Inferior parietal cortex (tissue), 1 donor: ENCODE measurements around the gene NARF.

Source experiments
- DNase-seq: peaks from one replicate; pipeline ENCODE4 v3.0.0-alpha.2; 2016; ENCODE audit errors: extremely low spot score

The NARF gene

DNA sequence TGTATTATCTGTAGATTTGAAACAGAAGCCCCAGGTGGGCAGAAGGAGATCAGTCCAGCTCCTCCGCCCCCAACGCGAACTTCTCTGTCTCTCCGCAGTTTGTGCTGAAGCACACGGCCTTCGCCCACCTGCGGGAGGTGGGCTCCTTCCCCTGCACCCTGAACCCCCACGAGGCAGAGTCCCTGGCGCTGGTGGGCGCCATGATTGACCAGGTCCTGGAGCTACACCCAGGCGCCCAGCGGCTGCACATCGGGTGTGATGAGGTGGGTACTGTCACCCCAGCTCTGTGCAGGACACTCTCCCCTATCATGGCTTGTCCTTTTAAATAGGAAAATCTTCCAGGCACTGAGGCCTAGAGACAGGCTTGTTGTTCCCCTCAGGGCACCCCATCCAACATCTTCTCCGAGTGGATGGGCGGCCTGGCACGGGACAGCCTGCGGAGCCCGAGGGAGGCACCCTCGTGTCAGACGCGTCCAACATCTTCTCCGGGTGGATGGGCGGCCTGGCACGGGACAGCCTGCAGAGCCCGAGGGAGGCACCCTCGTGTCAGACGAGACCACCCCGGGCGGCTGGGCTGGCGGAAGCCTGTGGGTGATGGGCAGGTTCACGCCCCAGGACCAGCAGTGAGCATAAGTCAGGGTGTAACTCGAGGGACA, 24.9 kb upstream of the NARF start:
- DNase-seq = no peak

DNA sequence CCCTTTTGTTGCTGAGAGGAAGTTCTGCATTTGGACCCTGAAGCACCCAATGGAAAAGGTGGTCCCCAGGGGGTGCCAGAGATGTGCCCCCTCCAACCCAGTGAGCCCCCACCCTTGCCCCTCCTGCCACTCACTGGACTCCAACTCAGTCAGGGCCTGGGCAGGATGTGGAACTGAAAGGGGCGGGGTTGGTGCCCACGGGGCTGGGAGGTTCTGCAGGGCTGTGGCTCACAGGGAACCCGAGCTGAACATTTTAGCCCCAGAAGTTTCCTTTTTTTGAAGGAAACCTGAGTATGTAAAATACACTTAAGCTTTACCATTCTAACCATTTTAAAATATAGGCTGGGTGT, 24.4 kb upstream of the NARF start:
- DNase-seq = no peak

DNA sequence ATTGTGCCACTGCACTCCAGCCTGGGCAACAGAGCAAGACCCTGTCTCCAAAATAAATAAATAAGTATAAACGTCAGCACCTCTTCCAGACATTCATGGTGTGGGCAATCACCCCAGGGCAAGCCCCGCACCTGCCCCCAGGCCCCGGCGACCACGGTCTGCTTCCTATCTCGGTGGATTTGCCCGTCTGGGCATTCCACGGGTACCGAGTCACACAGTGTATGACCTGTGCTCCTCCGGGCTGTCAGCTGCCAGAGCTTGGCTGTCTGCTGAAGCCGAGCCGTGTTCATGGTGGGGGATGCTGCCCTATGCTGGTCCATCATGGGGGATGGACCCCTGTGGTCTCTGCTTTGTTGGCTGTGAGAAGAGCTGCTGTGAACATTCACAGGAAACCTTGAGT, 23.4 kb upstream of the NARF start:
- DNase-seq = no peak

DNA sequence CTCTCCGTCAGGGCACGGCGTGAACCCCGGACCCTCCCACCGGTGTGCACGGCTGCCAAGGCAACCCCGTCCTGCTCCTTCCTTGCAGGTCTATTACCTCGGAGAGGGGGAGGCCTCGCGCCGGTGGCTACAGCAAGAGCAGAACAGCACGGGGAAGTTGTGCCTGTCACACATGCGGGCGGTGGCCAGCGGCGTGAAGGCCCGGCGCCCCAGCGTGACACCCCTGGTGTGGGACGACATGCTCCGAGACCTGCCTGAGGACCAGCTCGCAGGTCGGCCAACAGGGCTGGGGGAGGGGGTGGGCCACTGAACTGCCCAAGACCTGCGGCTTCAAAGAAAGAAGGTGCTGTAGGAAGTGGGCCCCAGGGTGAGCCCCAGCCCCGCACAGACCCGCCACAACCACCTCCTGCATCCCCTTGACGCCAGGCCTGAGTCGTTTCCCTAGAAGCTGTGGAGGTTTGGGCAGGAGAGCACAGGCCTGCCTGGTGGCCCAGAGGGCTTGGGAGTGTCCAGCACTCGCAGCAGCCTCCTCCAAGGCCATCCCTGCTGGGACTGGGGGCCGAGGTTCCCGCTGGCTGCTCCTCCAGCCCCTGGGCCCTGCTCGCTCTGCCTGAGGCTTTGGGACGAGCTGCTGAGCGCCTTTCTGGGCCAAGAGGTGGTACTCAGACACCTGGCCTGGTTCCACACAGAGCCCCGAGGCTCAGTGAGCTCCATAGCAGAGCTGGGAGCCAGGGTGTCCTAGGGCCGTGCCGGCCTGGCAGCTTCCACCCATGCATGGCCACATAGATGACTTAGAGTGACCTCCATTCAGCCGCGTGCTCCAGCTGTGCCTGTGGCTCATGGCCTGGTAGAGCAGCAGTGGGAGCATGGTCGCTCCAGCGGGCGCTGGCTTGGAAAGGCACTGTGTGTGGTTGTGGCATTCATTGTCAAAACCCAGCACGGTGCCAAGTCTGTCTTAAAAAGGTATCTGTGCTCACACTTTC, 22.6 kb upstream of the NARF start:
- DNase-seq = no peak

DNA sequence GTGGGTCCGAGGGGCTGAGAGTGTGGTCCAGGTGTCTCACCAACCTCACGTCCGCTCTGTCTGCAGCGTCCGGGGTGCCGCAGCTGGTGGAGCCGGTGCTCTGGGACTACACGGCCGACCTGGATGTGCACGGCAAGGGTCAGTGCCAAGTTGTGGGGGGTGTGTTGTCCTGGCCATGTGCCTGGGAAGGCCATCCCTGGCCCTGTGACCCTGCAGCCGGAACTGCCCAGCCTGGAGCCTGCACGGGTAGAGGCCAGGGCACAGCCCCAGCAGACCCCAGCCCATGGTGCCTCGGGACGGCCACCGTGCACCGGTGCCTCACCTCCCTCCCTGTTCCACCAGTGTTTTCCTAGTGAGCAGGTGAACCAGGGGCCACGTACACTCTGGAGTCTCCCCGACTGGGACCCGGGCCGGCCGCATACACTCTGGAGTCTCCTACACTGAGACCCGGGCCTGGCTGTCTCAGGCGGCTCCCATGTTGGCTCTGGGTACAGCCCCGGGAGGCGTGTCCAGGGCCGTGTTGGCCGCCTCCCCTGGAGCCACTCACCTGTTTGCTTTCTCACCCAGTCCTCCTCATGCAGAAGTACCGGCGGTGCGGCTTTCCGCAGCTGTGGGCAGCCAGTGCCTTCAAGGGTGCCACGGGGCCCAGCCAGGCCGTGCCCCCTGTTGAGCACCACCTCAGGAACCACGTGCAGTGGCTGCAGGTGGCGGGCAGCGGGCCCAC, 21.8 kb upstream of the NARF start:
- DNase-seq = no peak

DNA sequence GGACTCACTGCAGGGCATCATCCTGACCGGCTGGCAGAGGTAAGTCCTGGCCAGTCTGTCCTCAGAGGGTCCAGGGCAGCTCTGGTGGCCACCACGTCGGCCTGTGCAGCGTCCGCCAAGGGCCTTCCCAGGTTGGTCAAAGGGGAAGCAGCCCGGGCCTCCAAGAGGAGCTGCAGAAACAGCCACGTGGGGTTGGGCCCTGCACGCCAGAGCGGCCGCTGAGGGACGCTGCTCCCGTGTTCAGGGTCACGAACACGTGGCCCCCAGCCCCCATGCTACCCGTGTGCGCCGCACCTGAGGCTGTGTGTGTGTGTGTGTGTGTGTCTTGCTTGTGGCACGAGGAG, 21.2 kb upstream of the NARF start:
- no peak for DNase-seq

DNA sequence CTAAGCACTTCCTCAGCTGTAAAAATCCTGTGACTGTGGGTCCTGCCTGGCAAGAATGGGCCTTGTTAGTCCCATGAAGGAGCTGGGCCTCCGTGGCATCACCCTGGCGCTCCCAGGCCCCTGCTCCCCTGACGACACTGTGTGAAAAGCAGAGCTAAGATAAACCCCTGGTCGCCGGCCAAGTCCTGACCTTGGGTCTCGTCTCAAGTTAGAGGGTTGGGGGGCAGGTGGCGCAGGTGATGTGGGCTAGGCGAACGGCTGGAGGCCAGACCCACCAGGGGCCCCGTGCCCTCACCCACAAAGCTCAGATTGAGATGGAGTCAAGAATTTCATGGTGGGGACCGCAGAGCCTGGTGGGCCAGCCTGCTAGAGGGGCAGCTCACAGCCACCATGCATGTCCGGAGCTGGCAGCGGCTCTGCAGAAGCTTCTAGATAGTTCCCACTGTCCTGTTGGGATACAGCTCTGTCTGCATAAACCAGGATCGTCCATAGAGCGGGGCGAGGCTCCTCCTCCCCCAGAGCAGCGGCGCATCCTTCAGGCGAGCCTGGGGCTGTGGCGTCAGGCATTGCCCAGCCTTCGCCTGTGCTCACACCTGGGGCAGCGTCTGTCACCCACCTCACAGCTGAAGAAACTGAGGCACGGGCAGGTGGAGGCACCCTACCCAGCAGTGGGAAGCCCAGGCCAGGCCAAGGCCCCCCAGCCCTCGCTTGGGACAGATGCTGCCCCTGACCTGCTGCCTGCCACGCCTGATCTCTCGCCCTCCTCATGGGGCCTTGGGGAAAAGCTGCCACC, 19.9 kb upstream of the NARF start:
- no peak for DNase-seq

DNA sequence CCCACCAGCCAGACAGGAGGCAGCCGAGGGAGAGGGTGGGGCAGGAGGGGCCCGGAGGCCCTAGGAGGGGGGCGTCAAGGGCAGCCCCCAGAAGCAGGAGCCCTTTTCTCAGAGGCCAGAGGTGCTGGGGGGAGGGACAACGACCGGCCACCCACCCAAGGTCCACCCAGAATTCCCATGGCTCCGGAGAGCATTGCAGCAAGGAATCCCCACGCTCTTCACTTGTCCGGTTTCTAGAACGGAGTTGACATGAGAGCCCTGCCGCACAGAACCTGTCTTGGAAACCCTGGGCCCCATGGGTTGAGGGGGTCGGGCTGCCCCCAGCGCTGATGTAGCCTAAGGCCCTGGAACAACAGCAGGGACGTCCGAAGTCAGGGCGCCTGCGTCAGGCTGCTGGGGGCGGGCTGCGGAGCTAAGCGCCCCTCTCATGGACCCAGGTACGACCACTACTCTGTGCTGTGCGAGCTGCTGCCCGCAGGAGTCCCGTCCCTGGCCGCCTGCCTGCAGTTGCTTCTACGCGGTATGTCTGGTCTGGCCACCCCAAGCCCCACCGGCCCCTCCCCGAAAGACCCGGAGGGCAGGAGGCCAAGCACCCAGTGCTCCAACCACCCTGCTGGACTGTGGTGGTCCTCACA, 19.2 kb upstream of the NARF start:
- DNase-seq = no peak

DNA sequence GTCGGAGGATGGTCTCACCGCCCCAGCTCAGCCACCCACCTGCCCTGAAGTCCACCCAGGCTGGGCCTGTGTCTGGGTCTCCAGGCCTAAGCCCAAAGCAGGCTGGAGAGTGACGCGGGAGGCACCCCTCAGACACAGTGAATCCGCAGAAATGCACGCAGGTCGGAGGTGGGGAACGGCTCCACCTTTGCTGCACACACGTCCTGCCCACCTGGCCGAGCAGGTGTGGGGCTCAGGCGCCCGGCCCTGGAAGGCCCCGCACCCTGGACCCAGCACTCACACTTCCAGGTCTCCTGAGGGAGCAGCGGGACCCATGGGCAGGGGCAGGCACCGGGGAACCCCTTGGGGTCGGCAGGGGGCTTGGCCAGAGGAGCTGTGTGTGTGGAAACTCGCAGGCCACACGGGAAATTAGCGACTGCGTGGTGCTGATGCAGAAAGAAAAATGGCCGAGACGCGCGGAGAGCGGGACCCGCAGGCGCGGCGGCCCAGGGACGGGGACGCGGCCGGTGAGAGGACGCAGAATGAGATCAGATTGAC, 18.6 kb upstream of the NARF start:
- no peak for DNase-seq

DNA sequence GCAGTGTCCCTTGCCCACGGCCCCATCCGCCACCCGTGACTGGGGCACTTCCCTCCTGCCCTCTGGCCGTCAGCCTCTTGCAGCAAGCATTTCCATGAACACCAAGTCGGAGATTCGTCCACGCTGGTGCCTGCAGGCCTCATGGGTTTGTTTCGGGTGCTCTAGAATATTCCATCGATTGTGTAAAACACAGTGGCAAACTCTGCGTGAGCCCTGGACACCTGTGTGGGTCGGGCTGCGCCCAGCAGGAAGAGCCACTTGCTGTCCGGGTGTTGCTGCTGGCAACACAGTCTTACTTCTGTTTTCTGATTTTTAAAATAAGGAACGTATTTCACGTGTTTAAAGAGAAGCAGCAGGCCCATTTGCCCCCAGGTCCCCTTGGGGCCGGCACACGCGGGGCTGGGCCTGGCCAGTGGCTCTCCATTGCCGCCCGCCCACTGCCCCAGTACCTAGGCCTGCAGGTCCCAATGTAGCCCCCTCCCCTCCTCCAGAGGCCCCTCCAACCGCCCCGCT, 18.0 kb upstream of the NARF start:
- DNase-seq = no peak

DNA sequence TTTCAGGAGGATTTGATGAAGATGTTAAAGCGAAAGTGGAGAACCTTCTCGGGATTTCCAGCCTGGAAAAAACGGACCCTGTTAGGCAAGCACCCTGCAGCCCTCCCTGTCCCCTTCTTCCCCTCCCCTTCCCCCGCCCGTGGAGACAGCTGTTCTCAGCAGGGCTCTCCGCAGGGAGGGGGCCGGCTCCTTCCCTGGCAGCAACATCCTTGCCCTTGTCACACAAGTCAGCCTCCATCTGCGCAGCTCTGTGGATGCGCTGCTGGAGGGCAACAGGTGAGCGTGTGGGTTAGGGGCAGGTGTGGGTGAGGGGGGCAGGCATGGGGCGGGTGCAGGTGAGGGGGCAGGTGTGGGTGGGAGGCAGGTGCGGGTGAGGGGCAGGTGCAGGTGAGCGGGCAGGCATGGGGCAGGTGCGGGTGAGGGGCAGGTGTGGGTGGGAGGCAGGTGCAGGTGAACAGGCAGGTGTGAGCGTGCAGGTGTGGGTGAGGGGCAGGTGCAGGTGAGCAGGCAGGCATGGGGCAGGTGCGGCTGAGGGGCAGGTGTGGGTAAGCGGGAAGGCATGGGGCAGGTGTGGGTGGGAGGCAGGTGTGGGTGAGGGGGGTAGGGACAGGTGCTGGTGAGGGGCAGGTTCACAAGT, 17.4 kb upstream of the NARF start:
- no peak for DNase-seq

DNA sequence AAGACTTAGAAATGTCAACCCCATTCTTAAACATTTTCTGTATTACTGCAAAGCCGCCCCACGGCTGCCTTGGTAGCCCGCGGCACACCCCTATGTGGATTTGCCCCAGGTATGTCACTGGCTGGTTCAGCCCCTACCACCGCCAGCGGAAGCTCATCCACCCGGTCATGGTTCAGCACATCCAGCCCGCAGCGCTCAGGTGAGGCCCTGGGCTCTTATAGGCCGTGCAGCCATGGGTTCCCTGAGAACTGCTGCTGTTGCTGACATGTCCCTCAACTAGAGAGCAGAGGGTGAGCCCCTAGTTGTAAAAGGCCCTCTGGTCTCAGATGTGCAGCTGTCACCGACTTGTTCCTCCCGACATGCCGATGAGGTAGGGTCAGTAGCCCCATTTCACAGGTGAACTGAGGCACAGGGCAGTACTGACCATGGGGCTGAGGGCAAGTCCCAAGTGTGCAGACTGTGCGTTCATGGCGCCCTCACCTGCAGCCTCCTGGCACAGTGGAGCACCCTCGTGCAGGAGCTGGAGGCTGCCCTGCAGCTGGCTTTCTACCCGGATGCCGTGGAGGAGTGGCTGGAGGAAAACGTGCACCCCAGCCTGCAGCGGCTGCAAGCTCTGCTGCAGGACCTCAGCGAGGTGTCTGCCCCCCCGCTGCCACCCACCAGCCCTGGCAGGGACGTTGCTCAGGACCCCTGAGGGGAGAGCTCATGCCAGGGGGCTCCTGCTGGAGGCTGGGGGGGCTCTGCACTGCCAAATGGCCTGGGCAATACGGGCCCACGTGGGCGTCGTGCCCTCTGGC, 16.7 kb upstream of the NARF start:
- DNase-seq = no peak

DNA sequence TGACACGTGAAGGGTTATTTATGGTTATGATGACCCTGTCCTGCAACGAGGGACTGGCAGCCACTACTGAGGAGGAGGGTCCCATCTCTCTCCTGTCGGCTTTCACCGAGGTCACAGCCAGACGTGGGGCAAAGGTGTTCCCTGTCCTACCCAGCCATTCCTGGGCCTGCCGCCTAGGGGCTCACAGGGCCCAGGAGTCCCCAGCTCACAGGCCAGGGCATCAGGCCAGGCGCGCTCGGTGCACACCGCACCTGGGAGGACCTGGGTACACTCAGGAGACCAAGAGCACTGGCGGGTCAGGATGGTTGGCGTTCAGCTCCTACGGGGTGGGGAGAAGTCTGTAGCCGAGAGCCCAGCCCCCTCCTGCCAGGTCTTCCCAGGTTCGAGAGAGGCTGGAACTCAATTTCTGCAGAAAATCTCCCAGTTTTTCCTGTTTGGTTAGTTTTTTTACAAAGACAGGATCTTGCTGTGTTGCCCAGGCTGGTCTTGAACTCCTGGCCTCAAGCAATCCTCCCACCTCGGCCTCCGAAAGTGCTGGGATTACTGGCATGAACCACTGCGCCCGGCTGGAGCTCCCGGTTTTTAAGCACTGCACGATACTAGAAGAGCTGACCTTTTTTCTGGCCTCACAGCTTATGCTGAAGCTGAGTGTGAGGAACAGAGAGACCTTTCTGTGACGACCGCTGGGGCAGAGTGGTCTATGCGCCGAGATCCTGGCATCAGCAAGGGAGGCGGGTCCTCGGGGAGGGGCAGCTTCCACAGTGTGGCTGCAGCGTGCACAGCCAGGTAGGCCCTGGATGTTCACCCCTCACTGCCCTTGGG, 15.7 kb upstream of the NARF start:
- DNase-seq = no peak

DNA sequence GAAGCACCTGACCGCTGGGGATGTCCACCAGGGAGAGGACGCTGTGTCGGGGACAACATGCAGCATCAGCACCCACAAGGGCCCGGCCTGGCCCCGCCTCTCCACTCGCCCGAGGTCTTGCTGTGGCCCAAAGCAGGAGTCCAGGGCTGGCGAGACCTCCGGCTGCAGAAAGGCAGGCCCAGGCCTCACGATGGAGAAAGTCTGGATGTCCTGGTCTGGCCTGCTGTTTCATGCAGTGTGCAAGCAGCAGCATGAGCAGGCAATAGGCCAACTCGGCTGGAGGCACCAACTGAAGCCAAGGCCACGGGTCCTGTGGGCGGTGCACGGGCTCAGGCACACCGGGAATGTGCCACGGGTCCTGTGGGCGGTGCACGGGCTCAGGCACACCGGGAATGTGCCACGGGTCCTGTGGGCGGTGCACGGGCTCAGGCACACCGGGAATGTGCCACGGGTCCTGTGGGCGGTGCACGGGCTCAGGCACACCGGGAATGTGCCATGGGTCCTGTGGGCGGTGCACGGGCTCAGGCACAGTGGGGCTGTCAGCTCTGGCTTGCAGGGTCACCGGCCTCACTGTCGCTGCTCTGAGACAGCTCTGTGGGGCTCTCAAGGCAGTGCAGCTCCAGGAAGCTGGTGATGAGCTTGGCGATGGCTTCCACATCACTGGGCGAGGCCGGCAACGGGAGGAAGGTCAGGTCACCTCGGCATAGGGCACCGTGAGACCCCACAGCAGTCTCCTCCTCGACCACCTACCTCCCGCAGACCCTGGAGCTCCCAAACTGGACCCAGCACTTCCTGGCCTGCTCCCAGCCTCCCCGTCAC, 14.9 kb upstream of the NARF start:
- DNase-seq = no peak

DNA sequence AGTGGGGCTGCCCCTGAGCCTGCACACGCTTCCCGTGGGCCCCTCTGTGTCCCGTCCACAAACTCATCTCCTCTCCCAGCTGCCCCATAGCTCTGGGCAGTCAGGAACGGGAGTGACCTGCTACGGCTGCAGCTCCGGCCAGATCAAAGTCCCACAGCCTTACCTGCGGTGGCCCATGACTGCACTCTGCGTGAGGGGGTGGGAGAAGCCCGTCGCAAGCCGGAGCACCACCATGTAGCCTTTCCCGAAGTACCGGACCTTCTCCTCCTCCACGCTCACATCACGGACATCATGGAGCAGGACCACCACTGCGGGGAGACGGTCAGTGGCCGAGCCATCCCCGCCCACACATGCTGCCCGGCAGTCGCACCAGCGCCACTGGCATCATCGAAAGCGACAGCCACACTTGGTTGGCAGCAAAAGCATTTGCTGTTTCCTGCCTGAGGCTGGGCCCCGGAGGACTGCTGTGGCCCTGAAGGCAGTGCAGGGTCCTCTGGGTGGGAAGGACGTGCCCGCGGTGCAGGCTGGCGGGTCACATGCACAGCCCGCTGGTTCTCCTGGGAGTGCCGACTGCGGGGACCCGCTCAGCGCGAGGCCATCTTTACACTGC, 14.2 kb upstream of the NARF start:
- no peak for DNase-seq

DNA sequence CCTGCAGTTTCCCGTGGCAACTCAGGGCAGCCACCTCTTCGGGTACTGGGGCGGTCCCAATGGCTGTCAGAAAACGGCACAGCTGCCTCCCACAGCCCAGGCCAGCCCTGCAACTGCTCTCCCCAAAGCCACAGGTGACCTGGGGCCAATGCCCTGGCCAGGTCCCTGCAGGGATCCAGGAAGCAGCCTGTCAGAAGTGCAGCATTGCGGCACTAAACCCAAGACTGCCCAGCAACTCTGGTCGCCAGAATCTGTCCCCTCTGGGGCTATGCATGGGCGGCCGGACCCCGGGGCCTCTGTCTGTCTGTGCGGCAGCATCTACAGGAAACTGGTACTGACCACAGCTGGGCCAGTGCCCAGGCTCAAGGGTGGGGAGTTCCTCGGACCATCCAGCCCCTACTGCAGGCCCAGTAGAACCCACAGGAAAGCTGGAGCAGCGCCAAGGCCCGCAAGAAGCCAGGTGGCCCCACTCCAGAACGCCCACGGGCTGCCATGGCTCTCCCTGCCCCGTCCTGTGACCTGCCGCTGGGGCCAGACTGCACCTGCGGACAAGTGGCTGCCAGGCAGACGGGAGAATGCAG, 13.5 kb upstream of the NARF start:
- no peak for DNase-seq

DNA sequence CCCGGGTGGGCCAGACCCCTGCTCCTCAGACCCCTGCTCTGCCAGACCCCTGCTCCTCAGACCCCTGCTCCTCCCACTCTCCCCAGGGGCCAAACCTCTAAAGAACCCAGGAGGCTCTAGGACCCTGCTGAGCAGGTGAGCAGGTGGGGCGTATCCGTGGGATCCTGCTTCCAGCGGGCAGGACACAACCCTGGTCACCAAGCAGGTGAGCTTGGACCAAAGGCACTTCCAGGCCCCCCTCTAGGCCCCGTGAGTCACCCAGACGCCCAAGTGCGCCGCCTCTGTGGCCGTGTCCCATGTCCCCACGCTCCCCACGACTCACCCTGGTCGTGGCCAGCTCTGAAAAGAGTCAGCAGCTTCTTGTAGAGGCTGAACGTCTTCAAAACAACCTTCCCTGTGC, 13.0 kb upstream of the NARF start:
- DNase-seq = no peak
